ENCODE measurements around the gene AGPAT1.

- TF ChIP-seq ZNF274 (IDR thresholded peaks at IDR 0.05; ENCODE audit: low read depth, low read length) = no peak
- no peak for TF ChIP-seq YY1 (IDR thresholded peaks at IDR 0.05; ENCODE audit: insufficient read depth, insufficient read length)
- TF ChIP-seq SUZ12 (IDR thresholded peaks at IDR 0.05; ENCODE audit: extremely low read depth, insufficient read depth, insufficient read length) = no peak
These were observed 28.3 kb downstream of the AGPAT1 start for GRCh38 chr6:32147401-32148132.
